ENCODE results near the gene MMP14.
"Not testable (repeated sequence)": the region's sequence is repeated elsewhere in the genome, so short reads cannot be mapped to it uniquely, and the experiment has no call there.

MMP14 gene

DNA sequence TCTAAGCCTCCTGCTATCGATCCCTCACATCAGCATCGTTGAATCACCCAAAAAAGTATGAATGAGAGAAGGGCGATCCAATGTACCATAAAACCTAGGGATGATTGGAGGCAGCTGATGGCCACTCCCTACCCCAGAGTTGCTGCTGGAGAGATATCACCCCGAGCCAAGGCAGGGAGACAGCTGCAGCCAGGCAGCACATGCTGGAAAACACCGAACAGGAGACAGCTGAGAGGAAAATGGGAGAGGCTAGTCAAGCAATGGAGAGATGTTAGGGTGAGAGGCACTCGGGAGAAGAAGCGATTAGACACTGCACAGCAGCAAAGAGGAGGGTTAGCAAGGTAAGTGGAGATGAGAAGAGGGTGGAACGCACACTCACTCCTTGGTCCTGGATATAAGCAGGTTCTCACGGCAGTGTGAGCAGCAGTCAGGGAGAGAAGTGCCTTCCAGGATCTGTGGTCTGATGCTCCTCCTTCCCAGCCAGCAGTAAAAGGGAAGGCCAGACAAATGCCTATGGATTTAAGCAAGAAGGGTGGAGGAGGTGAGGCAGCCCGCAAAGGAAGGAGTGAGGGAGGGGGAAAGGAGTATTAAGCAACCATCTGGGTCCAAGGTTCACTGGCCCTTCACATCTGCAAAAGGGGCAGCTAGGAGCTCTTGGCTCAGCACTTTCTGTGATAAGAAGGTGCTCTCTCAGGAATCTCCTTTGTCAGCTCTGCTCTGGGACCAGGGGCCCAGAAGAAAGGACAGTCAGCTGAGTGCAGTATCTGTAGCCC is 21.3 kb upstream of the MMP14 start, which contains the start of gene SLC7A7:
SLC7A7 (minus strand) TSS at position 495 of the 773 bp plus-strand sequence. CDS start 2,037 bp downstream, outside the sequence.
- DNase-seq, result no peak

DNA sequence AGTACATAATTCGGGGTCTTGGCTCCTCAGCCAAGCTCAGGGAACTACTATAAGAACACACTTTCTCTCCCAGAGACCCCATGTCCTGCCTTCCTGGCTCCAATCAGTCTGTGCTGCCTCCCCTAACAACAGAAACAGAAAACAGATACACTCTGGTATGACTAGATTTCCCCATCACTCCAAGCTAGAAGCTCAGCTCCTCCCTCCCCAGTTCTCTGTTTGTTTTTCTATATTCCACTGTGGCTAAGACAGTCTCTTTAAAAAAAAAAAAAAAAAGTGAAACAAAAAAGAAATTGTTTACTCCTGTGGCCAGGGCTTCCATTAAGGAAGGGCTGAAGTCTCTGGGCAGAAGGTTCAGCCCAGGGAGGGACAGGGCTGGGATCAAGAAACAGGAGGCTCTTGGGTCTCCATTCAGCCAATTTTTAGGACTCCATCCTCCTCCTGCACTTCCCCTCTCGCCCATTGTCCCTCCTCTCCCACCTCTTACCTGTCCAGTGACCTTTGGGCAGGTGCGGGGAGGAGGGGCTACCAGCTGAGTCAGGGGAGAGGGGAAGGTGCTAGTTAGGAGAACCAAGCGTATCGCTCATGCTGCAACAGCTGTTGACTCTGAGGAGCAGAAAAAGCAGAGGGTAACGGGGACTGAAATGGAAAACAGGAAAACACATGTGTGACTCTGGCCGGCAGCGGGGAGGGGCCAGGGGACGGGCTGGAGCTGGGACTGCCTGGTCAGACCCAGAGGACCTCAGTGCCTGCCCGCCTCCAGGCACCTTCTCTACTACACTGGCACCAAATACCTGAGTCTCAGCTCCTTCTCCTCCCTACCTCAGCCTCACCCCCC is 17.0 kb upstream of the MMP14 start:
- DNase-seq, result no peak

DNA sequence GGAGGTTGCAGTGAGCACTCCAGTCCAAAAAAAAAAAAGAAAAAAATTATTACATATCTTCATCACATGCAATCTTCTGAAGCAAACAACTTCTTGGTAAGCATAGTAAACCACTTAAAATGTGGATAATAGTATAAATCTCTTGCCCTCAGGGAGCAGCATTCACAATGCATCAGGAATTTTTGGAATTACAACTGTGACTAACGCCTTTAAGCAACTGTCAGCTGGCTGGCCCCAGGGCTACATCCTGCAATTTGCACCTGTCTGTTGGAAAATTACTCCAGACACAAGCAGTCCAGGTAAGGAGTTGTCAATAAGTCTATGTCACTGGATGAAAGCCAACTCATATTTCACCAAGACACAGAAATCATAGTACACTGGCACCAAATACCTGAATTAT is 15.7 kb upstream of the MMP14 start:
- no peak for DNase-seq

DNA sequence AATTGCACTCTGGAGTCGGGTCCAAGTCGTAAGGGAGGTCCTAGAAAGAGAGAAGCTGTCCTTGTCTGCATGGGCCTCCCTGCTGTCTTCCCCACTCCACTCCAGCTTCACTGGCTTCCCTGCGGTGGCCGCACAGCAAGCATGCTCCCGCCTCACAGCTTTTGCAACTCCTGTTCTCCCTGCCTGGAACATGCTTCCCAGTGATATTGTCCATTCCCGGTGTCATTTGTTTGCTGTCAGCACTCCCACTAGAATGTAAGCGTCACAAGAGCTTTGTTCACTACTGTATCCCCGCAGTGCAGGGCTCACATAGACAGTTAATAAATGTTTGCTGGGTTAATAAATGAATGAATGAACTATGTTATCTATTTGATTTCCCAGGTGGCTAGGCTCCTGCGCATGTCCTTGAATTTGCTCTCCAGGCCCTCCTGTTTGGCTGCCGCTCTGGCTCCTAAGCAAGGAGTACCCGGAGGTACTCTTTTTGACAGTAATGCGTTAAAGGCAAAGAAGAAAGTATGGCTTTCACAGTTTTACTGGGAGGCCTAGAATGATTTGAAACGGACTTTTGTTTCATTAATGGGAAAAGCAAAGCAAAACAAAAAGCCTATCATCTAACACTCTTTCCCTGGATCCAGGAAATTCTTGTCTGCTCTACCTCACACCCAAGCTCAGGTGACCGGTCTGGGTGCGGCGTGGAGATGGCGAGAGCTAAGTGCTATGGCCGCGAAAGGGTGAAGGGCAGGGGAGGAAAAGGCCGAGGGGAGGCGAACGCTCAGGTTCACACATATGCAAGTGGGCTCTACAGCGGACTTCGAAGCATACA is 15.0 kb upstream of the MMP14 start:
- DNase-seq, result no peak

DNA sequence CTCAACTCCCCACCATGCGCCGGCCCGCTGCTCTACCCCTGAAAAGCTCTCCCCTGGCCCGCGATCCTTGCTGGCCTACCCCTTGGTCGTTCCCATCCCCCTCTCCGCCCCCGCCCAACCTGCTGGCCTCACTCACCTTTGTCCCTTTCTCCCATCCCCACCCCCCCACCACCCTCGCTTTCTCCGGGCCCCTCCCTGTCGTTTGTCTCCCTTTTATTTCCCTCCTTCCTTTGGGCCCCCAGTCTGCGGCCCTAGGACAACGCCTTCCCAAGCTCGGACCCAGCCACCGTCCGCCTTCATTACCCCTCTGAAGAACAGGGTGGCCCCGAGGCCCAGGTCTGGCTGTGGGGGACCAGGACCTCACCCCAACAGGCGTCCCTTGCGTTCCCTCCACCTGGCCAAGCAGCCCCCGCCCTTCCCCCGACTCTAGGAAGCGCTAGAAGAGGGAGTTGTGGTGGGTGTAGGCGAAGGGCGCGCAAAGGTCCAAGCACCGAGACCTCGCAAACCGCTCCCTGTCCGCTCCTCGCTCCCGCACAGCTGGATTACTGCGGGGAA is 14.3 kb upstream of the MMP14 start:
- no peak for DNase-seq

DNA sequence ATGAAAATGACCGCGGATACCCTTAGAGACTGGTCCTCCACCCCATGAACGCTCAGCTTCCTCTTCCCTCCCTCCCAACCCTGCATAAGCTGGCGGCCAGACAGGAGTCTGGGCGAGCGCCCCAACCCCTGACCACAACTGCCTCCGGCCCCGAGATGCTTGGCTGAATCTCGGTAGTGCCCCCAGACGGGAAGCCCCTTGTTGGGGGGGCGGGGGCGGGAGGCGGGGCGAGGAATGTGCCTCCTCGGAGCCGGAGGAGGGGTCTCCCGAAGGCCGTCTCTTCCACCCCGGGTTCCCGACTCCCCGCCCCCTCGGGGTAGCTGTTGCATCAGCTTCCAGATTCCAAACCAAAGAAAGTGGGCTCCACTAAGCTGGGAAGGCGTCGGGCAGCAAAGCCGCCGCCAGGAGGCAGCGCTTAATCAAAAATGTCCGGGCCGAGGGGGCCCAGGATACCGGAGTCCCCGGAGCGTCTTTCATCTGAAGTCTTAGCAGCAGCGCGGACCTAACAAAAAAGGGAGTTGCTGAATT is 13.8 kb upstream of the MMP14 start:
- DNase-seq, result peak; percentile 81

DNA sequence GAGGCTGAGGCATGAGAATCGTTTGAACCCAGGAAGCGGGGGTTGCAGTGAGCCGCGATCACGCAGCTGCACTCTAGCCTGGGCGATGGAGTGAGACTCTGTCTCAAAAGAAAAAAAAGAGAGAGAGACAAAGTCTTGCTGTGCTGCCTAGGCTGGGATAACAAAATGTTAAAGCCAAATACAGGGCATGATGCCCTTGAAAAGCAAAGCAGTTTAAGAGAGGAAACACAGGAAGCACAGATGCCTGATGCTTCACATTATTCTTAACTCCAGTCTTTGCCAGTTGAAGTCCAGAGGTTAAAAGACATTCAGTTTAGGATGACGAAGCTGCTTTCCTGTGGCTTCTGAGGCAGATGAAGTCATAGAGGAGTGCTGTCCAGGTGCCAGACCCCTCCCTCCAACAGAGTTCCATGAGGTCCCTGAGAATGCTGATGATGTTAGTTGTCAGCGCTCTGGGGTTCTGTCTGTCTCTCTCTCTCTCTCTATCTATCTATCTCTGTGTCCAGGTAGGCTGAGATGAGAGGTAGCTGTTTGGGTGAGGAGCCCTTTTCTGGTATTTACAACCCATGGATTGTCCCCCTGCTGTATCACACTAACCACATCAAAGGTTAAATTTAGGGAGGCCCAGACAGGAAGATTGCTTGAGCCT is 11.6 kb upstream of the MMP14 start:
- DNase-seq, result no peak

DNA sequence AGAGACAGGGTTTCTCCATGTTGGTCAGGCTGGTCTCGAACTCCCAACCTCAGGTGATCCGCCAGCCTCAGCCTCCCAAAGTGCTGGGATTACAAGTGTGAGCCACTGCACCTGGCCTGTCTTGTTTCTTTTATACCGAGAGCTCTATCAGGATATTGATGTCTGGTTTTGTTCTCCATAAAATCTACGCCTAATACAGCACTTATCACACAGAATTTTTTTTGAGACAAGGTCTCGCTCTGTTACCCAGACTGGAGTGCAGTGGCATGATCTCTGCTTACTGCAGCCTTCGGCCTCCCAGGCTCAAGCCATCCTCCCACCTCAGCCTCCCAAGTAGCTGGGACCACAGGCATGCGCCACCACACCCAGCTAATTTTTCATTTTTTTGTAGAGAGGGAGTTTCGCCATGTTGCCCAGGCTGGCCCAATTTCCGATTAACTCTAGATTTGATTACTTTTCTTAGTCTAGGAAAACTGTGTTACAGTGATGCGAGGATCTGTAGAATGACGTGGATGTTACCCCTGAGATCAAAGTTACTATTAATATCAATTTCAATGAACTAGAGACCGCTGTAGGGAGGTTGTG is 7.2 kb upstream of the MMP14 start:
- not testable (repeated sequence) for DNase-seq

DNA sequence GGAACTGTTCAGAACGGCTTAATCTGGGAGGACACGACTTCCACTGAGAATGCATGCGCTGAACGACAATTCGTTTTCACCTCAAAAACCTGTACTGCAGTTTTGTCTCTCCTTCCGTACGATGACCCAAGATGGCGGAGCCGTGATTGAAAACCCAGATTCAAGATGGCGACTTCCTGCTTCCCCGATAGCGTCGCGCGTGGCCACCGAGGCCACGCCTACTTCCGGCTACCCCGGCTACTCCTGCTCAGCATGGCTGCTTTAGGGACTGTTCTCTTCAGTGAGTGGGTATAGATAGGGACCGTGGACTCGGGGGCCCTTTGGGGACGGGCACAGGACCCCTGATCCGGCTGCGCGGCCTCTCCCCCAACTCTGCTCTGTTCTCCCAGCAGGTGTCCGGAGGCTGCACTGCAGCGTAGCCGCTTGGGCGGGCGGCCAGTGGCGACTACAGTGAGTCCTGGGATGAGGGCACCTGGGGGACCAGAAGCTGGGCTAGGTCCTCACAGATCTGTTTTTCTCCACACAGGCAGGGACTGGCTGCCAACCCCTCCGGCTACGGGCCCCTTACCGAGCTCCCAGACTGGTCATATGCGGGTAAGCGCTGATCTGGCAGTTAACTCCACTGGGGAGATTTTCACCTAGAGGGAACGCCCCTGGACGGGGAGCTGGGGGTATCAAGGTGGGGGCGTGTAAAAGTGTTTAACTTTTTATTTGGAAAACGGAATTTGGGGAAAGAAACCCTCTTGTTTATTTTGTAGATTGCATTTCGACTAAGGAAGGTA is 6.5 kb upstream of the MMP14 start, which contains the start of gene MRPL52:
MRPL52 (plus strand) TSS at position 227 of the 782 bp plus-strand sequence; CDS start at position 253, 26 bp downstream.
- DNase-seq, result peak; percentile 91

DNA sequence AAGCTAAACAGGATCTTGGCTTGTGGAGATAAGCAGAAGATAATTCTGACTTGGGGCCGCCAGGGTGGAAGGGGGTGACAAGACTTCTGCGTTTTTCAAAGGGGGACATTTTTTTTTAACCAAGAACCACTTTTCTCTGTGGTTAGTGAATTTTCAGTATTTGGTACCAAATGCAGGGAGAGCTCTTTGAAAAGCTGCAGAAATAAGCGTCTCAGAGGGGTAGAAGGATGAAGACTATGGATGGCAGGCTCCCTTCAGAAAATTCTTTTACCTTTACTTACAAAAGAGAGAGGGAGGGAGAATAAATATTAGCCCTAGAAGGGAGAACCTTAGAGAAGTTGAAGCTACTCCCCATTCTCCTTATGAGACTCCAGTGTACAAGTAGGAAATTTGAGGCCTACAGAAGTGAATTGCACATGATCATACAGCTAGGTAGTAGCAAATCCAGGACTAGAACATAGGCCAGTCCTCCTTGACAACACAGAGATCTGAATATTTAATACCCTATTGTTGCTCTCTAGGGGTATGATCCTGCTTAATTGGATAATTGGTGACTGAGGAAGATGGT is 5.9 kb upstream of the MMP14 start:
- no peak for DNase-seq

DNA sequence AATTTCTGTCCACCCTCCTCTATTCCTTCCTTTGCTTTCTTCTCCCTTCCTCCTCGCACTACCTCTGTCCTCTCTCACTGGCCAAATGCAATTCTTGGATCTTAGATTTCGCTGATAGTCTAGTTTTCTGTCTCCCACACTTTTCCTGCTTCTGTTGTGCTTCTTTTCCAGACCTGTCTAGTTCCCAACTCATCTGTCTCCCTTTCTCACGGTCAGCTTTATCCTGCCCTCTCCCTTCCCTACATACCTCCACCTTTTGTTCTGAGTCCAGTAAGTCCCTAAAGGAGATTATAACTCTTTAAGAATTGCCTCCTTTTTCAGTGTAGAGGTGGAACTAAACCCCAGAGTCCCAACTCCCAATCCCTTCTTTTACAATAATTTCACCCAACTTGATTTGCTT is 880 bp upstream of the MMP14 start:
- DNase-seq, result no peak

DNA sequence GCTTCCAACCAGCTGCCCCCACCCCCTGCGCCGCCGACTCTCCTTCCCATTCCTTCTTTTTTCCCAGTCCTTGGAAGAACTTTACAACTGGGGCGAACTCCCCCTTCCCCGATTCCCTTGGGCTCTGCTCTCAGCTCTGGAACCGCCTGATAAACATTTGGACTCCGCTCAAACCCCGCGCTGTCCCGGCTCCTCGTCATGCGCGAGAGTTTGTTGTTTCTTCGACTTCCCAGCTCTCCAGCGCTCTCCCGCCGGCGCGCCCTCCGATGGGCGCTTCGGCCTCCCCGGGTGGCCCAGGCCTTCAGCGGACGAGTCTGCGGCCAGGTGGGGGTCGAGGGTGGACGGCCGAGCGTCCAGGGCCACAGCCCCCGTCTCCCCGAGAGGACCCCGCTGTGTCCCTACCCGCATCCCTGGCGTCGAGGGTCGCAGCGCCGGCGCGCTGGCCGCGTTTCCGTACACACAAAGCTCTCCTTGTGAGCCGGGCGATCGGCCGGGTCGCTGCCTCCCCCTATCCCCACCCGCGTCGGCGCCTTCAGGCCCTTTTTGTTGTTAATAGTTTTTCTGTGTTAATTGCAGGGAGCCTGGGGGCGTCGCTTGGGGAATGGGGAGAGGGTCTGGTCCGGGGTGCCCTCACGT is 847 bp downstream of the MMP14 start:
- DNase-seq, result no peak

DNA sequence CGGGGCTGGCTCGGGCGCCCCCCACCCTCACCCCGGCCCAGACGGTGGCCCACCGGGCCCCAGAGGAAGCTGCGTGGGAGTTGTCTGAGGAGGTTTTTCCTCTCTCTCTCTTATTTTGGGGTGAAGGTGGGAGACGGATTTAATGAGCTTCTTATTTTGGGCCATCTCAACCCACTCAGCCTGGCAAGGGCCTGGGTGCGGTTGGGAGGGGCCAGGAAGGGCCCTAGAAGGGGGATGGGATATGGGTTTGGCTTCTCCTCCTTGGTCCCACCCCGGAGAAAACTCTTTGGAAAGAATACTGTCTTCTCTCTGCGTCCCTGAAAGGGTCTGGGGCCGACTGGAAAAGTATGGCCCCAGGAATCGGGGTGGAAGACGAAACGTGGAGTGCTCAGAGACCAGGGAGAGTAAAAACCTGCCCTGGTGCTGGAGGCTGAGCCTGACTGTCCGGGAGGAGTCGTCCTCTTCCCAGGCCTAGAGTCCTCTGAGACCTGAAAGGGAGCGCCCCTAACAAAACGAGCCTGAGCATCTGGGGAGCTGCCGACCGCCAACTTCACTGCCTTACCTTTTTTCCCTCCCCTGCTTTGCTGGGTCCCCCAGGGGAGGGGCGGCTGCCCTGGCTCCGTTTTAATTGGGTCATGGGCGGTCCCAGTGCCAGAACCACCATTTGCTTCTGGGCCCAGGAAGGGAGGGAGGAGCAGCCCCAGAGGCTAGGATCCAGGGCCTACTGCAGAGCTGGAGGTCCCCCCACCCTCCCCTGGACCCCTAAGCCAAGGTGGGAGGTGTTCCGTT is 1.6 kb downstream of the MMP14 start:
- no peak for DNase-seq

DNA sequence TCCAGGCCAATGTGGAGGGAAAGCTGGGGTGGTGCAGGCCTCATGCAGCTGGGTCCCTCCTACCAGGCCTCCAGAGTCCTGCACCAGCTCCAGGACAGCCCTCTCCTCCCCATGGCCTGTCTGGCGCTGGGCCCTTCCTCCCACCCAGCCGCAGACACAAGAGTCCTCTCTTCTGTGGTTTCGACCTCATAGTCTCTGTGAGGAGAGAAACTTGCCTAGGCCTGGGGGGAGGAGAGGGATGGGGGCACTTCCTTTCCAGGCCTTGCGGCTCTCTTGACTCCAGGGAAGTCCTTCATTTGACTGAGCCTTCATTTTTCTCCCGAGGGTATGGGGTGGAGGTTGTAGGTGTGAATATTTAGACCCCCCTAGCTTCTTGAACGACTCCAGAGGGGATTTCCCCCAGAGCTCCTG is 2.3 kb downstream of the MMP14 start:
- no peak for DNase-seq

DNA sequence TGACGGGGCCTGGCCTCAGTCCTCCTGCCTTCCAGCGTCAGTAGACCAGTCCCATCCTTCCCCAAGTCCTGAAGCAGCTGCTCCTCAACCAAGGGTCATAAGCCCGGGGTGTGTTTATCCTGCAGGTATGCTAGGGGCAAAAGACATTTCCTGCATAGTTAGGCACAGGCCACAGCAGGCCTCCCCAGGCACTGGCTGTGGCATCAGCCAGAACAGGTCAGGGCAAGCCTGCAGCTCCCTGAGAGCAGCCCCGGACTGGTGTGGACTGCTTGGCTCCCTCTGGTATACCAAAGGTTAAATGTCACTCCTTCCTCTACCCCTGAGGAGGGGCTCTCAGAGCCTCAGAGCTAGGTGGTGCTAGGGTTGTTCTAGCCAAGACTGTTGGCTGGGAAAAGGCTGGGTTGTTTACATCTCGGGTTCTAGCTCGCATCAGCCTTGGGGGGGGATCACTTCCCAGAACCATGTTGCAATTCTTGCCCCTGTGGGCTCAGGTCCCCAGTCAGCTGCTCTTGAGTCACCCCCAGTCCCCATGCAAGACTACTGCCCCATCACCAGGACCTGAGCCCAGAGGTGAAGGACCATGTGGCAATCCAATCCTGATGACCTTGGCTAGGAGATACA is 2.9 kb downstream of the MMP14 start:
- no peak for DNase-seq

DNA sequence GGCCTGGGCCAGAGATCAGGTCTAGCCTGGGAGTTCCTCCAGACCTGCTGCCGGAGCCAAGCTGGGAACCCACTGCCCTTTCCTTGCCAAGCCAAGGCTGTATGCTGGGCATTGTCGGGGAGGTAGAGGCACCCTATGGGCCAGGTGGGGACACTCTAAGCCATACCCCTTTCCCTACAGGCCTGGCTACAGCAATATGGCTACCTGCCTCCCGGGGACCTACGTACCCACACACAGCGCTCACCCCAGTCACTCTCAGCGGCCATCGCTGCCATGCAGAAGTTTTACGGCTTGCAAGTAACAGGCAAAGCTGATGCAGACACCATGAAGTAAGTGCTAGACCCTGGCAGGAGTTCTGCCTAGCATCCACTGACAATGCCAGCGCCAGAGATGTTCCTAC is 4.9 kb downstream of the MMP14 start:
- no peak for DNase-seq

DNA sequence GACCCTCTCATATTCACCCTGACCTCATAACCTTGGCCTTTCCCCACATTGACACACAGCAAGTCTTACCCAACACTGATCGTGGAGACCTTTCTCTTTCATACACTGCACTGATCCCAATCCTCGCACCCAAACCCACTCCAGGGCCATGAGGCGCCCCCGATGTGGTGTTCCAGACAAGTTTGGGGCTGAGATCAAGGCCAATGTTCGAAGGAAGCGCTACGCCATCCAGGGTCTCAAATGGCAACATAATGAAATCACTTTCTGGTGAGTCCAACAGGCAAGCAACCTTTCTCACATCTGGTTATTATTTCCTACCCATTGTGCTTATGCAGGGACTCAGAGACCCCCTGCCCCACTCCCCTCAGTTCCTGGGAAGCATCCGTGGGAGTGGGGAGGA is 5.4 kb downstream of the MMP14 start:
- DNase-seq, result no peak

All from stimulated activated CD8-positive, alpha-beta memory T cell treated with anti-CD3 and anti-CD28 coated beads, Interleukin-4, amount 100 ng/mL, for 48 hours (primary cell).